Muscle of back (tissue), 13 donors: ENCODE measurements around the gene FOXD3. TPM values are rescaled to one million over a fixed set of nuclear protein-coding genes. Genes with fewer than 3 reads are reported as not detected.

ENCODE experiments used
- DNase-seq, 3 donors: peaks; one replicate each; pipeline versions ENCODE4 v3.0.0 to v3.0.0-alpha.2; 2013
- long read RNA-seq, 9 donors: transcript quantifications; one replicate each; lab custom pipeline, GENCODE V29; 2026
- polyA plus RNA-seq, 10 donors: library from polyadenylated mRNA; unstranded; fragments of 120-200 nt; gene quantifications; one replicate each; pipeline ENCODE4 v1.2.1, GENCODE V29; 2013; ENCODE audit not compliant: insufficient read length in 10 of 10

The FOXD3 gene
- 1 to 10 TPM; 3.5 to 8.3 (median 5.9) TPM for polyA plus RNA-seq
- long read RNA-seq, donor 1, partial matches to known transcripts: 0 of 4 reads
- long read RNA-seq, donor 1, other reads (novel, unspliced or antisense): 0 of 4 reads
- long read RNA-seq, donor 2, partial matches to known transcripts: 0 of 1 reads
- long read RNA-seq, donor 2, other reads (novel, unspliced or antisense): 0 of 1 reads
- long read RNA-seq, donor 3: 0 reads
- long read RNA-seq, donor 4, transcript FOXD3-201 (1 exons, 2,086 nt): major isoform, 5 of 5 reads
- long read RNA-seq, donor 4, partial matches to known transcripts: 0 of 5 reads
- long read RNA-seq, donor 4, other reads (novel, unspliced or antisense): 0 of 5 reads
- long read RNA-seq, donor 5, transcript FOXD3-201 (1 exons, 2,086 nt): major isoform, 5 of 5 reads
- long read RNA-seq, donor 5, partial matches to known transcripts: 0 of 5 reads
- long read RNA-seq, donor 5, other reads (novel, unspliced or antisense): 0 of 5 reads
- long read RNA-seq, donor 6, partial matches to known transcripts: 0 of 4 reads
- long read RNA-seq, donor 6, other reads (novel, unspliced or antisense): 0 of 4 reads
- long read RNA-seq, donor 7, partial matches to known transcripts: 0 of 3 reads
- long read RNA-seq, donor 7, other reads (novel, unspliced or antisense): 0 of 3 reads
- long read RNA-seq, donor 8, transcript FOXD3-201 (1 exons, 2,086 nt): major isoform, 7 of 7 reads
- long read RNA-seq, donor 8, partial matches to known transcripts: 0 of 7 reads
- long read RNA-seq, donor 8, other reads (novel, unspliced or antisense): 0 of 7 reads
- long read RNA-seq, donor 9, partial matches to known transcripts: 0 of 2 reads
- long read RNA-seq, donor 9, other reads (novel, unspliced or antisense): 0 of 2 reads

DNA sequence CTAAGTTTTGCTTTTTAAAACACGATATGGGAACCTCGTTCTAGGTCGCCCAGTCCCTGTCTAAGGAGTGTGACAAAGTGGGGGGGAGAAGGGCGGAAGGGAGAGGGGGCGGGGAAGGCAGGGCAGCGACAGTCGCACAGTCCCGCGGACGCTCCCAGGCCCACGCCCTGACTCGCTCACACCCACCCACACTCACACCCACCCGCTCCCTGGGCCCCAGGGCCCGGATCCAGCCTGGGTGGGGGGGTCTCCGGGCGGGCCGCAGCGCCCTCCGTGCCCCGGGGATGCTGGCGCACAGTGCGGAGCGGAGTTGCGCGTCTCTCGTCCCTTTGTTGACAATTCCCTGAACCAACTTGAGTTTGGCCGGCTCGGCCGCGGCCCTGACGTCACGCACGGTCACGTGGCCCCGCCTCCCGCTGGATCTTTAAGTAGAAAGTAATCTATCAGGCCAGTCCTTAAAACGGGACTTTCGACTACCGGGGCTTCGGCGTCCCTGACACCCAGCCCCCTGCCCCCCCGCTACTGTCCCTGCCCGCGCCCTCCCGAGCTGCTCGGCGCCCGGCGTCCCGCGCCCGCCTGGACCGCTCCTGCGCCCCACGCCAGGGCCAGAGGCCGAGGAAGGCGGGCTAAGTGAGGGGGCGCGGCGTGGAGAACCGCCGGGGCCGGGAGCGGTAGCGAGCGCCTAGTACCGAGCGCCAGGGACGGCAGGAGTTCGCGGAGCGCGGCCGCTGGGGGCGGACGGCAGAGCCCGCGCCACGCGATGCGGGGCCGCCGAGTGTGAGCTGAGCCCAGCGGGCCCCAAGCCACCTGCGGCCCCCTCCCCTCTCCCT lies at the start of gene FOXD3:
Gene FOXD3 (plus strand): TSS at position 454 of the 830 bp plus-strand sequence. CDS start 492 bp downstream, outside the sequence.
- DNase-seq: peak in 2 of 3 donors; percentile 60 to 83

GRCh38 chr1:63272811-63273210 lies 49.6 kb upstream of the FOXD3 start:
- DNase-seq: no peak

DNA sequence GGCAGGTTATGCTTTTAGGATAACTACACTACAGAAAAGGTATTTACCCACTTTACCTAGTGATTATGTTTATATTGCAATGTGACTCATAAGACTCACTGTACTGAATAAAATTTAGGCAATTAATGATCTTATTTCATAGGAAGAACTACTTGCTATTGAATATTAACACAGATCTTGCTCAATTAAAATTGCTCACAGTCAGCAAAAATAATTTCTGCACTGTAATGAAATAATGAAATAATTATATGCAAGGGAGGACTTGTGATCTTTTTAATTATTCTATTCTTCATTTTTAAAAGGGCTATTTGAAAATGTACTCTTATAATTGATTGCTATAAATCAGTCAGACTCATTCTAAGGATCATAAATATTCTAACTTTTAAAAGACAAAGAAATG lies 48.0 kb upstream of the FOXD3 start:
- DNase-seq: no peak

- no peak for DNase-seq
Observed at GRCh38 chr1:63274979-63275378, 47.4 kb upstream of the FOXD3 start.

DNA sequence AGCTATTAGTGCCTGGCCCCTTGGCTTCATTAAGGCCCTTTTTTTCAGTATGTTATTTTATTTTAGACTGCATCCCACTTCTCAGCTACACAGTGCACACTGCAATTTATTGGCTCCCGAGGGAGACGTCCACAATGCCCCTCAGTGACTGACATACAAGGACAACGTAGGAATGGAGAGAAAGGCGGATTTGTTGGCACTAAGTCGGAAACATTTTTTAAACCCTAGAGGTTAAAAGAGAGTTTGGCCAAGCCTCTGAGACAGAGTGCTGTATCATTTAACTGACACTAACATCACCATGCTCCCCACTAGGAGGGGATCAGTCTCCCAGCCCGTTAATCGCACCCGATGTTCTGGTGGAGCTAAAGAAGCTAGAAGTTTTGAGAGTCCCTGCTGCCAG lies 45.7 kb upstream of the FOXD3 start:
- no peak for DNase-seq

DNA sequence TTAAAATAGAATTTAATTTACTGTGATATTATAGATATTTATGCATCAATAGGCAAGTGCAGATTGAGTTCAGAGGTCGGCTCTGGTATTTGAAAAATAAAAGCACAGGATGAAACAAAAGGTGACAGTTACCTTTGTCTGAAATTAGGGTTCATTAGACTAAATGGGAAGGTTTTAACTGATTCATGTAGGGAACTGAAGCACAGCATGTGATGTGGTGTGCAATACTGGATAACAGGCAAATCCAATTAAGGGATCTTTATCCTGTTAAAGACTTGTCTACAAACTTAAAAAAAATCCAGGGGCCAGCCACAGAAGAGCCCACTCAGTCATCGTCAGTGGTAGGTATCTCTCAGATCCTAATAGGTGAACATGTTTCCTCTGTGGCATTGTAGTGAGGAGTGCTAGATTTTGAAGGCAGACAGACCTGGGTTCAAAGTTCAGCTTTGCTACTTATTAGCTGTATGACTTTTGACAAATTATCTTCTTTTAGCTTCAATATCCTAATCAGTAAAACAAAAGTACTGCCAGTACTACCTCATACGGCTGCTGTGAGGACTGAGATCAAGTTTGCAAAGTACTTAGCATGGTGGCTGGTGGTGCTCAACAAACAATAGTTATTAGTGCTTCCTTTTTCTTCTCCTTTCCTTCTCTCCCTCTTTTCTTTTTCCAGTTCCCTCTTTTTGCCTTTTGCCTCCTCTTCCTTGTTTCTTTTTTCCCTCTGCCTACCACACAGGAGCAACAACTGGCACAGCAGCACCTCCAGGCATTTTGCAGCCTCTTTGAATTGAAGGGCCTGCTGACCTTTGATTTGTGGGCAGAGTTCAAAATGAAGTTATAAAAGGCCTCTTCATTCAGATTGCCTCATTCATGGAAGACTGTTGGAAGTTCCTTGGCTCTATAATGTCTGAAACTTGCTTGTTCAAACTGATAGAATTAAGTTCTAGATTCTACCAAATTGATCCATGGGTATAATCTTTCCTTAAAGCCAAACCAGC lies 44.9 kb upstream of the FOXD3 start:
- no peak for DNase-seq

DNA sequence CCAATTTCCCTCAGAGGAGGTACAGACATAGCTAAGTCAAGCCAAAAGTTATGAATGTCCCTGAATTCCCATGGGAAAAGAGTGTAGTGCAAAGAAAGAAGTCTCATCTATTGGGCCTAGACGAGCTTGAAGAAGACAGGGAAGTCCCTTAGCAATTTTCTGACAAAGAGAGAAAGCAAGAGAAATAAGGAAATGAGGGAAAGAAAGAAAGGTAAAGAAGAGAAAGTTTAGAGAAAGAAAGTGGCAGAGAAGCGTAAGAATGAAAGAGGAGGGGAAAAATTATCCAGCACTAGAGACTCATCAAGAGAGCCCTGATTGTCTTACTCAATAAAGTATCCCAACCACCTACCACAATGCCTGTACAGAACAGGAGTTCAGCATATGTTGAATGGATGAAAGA lies 40.6 kb upstream of the FOXD3 start:
- no peak for DNase-seq

- DNase-seq: no peak
Observed at GRCh38 chr1:63289135-63289534, 33.2 kb upstream of the FOXD3 start.

GRCh38 chr1:63294803-63295594 lies 27.4 kb upstream of the FOXD3 start:
- DNase-seq: no peak

GRCh38 chr1:63304410-63304809 lies 18.0 kb upstream of the FOXD3 start:
- DNase-seq: no peak

GRCh38 chr1:63305043-63305442 lies 17.3 kb upstream of the FOXD3 start:
- DNase-seq: no peak

- DNase-seq: no peak
Observed at GRCh38 chr1:63307196-63307794, 15.1 kb upstream of the FOXD3 start.

GRCh38 chr1:63316598-63316983 lies 5.8 kb upstream of the FOXD3 start:
- peak in 1 of 3 donors; percentile 43 for DNase-seq

GRCh38 chr1:63316984-63317816 lies 5.2 kb upstream of the FOXD3 start:
- peak in 2 of 3 donors; percentile 45 to 77 for DNase-seq

DNA sequence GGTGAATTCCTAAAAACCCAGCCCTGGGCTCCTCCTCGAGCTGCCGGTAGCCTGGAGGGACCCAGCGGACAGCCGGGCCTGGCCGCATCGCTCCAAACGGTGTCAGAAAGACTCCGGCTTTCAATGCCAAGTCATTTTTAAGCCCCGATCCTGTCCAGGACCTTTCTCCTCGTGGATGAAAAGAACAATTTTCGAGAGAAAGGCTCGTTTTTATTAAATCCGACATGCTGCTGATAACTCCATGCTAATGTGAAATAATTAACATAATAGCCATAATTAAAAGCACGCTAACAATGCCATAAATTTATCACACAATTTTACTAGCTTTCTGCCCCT lies 4.6 kb upstream of the FOXD3 start:
- peak in 1 of 3 donors; percentile 38 for DNase-seq

DNA sequence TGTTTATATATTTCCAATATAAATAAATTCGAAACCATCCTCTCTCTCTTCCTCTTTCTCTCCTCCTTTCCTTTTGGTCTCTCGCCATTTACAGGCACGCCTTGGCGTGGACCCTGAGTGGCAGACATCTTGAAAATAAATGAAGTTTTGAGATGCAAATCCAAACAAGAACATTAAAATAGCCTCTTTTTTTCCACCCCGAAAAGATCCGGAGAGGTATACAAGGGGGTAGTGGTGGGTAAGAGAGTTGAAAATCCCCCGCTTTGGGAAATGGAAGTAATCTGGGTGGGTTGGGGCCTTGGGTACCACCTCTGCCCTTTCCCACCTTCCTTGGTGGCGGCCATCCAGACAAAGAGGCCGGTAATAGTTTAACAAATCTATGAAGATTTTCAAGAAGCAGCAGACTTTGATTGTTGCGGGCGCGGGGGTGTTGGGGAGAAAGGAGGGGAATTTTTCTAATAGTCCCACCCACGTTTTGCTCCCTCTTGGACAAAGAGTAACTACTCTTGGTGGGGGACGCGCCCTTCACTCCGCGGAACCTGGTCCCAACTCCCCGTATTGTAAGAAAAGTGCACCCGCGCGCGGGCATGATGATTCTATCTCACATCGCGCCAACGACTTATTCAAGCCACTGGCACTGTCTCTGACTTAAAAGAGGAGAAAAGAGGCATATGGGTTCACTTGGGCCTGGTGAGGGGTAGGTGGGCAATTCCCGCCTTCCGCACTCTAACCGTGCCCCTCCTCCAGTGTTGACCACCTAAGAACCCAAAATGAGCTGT lies 4.0 kb upstream of the FOXD3 start:
- peak in 2 of 3 donors; percentile 15 to 55 for DNase-seq
